CD14-positive monocyte (primary cell): Measurements from ENCODE around the gene DNAJB1. TPM values are rescaled to one million over a fixed set of nuclear protein-coding genes. Genes with fewer than 3 reads are reported as not detected.

Experiments
- DNase-seq, 3 donors: peaks; one replicate each; pipeline ENCODE4 v3.0.0-alpha.2; 2011 to 2022
- H2AFZ ChIP-seq: 2 replicates; pipeline ENCODE4 v1.6.0; 2012; ENCODE audit warnings: mild to moderate bottlenecking, low read depth, low read length, inconsistent platforms; ENCODE audit not compliant: insufficient read depth, poor library complexity, severe bottlenecking
- H3K27ac ChIP-seq, 2 donors: 1 replicate in 1 of 2; 2 replicates in 1 of 2; pipeline ENCODE4 v1.5.1; 2012 to 2013; ENCODE audit warnings: low read length in 2 of 2, control low read depth in 1 of 2, inconsistent platforms in 1 of 2, low read depth in 1 of 2, mild to moderate bottlenecking in 1 of 2
- H3K27me3 ChIP-seq, 2 donors: one replicate each; pipeline versions ENCODE4 v1.6.0 to v1.6.1; 2011 to 2013; ENCODE audit warnings: low read length in 2 of 2; ENCODE audit not compliant: control insufficient read depth in 2 of 2, insufficient read depth in 2 of 2
- H3K36me3 ChIP-seq, 2 donors: replicated peaks in 1 of 2; 1 replicate in 1 of 2; 2 replicates in 1 of 2; pipeline versions ENCODE4 v1.5.1 to v1.6.1; 2012 to 2013; ENCODE audit warnings: low read length in 2 of 2, control low read depth in 1 of 2, inconsistent platforms in 1 of 2, mild to moderate bottlenecking in 1 of 2; ENCODE audit not compliant: insufficient read depth in 2 of 2, control insufficient read depth in 1 of 2
- H3K4me1 ChIP-seq, 2 donors: 1 replicate in 1 of 2; 2 replicates in 1 of 2; pipeline versions ENCODE4 v1.5.1 to v1.6.1; 2012 to 2013; ENCODE audit warnings: low read length in 2 of 2, control low read depth in 1 of 2, inconsistent platforms in 1 of 2, mild to moderate bottlenecking in 1 of 2, moderate library complexity in 1 of 2; ENCODE audit not compliant: insufficient read depth in 2 of 2, control insufficient read depth in 1 of 2
- H3K4me2 ChIP-seq: replicated peaks from 2 replicates; pipeline ENCODE3; 2012; ENCODE audit warnings: low read length, moderate library complexity, mild to moderate bottlenecking; ENCODE audit not compliant: poor library complexity, severe bottlenecking; ENCODE audit errors: extremely low read depth
- H3K4me3 ChIP-seq, 3 experiments: fragments of 200-600 bp in 1 of 3; sonication (generic) in 1 of 3; replicated peaks in 1 of 3; 1 replicate in 2 of 3; 2 replicates in 1 of 3; pipeline ENCODE4 v1.5.1; 2011 to 2013; ENCODE audit warnings: low read length in 3 of 3, mild to moderate bottlenecking in 3 of 3, control low read depth in 2 of 3, low read depth in 2 of 3, inconsistent platforms in 1 of 3, moderate library complexity in 1 of 3
- H3K79me2 ChIP-seq: 2 replicates; pipeline ENCODE4 v1.6.0; 2012; ENCODE audit warnings: mild to moderate bottlenecking, control low read depth, inconsistent platforms, low read length, moderate library complexity; ENCODE audit not compliant: insufficient read depth
- H3K9ac ChIP-seq: 2 replicates; pipeline ENCODE4 v1.6.0; 2017; ENCODE audit warnings: low read length, mild to moderate bottlenecking; ENCODE audit not compliant: insufficient read depth, poor library complexity, severe bottlenecking
- H3K9me3 ChIP-seq, 2 donors: replicated peaks in 1 of 2; 1 replicate in 1 of 2; 2 replicates in 1 of 2; pipeline versions ENCODE4 v1.5.1 to v1.6.1; 2012 to 2013; ENCODE audit warnings: low read length in 2 of 2, control low read depth in 1 of 2; ENCODE audit not compliant: control insufficient read depth in 1 of 2, insufficient read depth in 1 of 2
- H4K20me1 ChIP-seq: 2 replicates; pipeline ENCODE4 v1.6.0; 2012; ENCODE audit warnings: mild to moderate bottlenecking, low read length, control low read depth, moderate library complexity; ENCODE audit not compliant: insufficient read depth
- H3K27ac Mint-ChIP-seq, 7 donors: one replicate each; pipeline ENCODE4 v1.8.0; 2020; ENCODE audit warnings: mild to moderate bottlenecking in 7 of 7, mixed read lengths in 7 of 7, moderate library complexity in 6 of 7, inconsistent platforms in 2 of 7
- H3K27me3 Mint-ChIP-seq, 3 donors: one replicate each; pipeline ENCODE4 v1.8.0; 2021 to 2022; ENCODE audit warnings: low read depth in 3 of 3, mild to moderate bottlenecking in 3 of 3, mixed read lengths in 3 of 3, moderate library complexity in 3 of 3, inconsistent platforms in 1 of 3
- H3K36me3 Mint-ChIP-seq, 2 donors: one replicate each; pipeline ENCODE4 v1.8.0; 2020; ENCODE audit warnings: mixed read lengths in 2 of 2, inconsistent platforms in 1 of 2, mild to moderate bottlenecking in 1 of 2
- H3K4me1 Mint-ChIP-seq: one replicate; pipeline ENCODE4 v1.8.0; 2020; ENCODE audit warnings: mild to moderate bottlenecking, mixed read lengths
- H3K4me3 Mint-ChIP-seq, 2 donors: one replicate each; pipeline ENCODE4 v1.8.0; 2020; ENCODE audit warnings: mild to moderate bottlenecking in 2 of 2, mixed read lengths in 2 of 2, moderate library complexity in 1 of 2
- H3K9me3 Mint-ChIP-seq, 7 donors: one replicate each; pipeline ENCODE4 v1.8.0; 2020 to 2022; ENCODE audit warnings: mixed read lengths in 7 of 7, mild to moderate bottlenecking in 6 of 7, moderate library complexity in 6 of 7, inconsistent platforms in 2 of 7
- WGBS: methylation state at CpG from one replicate; pipeline ENCODE4 v1.1.5; 2013; ENCODE audit warnings: missing lambda C conversion rate; ENCODE audit not compliant: insufficient coverage; 5-methylcytosine and 5-hydroxymethylcytosine counted together
- intact Hi-C, 2 donors: fragments of 100-400 bp; cut with micrococcal nuclease; formaldehyde crosslinking; loops; one replicate each; pipeline versions ENCODE4 v1.15.0 to v1.15.1; 2023
- polyA plus RNA-seq, 3 donors: library from polyadenylated mRNA; depleted of rRNA in 1 of 3; unstranded in 2 of 3; stranded (reverse) in 1 of 3; fragments of 300-500 nt in 2 of 3; fragments of >200 nt in 1 of 3; fragmentation: Illumina TruSeq in 2 of 3; gene quantifications; 1 replicate in 2 of 3; 2 replicates in 1 of 3; pipeline ENCODE4 v1.2.3, GENCODE V29; 2012 to 2021
- TF ChIP-seq, protein P1 (sequence below): fragments of 200-600 bp; IDR thresholded peaks from one replicate; pipeline ENCODE4 v1.8.0; 2022; ENCODE audit warnings: antibody characterized with exemption, mild to moderate bottlenecking

The DNAJB1 gene
- polyA plus RNA-seq, 3 donors: 59.3 to 107 (median 70.9) TPM

DNA sequence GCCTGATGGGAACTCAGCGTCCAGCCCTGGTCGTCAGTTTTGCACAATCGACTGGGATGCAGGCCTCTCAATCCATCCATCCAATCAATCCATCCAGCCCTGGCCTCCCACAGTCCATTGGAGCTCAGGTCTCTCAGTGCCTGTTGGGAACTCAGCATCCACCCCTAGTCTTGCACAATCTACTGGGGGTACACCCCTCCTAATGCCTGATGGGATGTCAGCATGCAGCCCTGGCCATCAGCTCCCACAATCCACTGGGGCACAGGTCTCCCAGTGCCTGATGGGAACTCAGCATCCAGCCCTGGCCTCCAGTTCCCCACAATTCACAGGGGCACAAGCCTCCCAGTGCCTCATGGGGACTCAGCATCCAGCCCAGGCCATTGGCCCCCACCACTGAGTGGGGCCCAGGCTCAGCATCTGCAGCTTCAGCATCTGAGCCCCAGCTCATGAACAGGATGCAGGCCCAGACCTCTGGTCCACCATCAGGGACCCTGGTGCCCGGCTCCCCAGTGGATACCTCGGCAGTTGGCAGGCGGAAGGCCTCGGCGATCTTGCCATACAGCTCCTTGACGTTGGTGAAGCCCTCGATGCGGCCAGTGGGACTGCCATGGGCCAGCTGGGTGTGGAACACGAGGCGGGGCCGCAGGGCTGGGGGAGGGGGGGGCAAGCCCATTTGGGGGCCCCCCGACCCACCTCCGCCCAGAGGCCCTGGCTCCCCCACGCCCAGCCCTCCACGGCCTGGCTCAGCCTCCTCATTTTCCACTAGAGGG is 35.8 kb downstream of the DNAJB1 start:
- peaks cover 0 to 5% of the 10 kb centered on the region in 2 donors for H3K27me3 ChIP-seq
- Mint-ChIP-seq H3K4me3 (no peak overlapping the region), H3K9me3 (no peaks in the 10 kb centered on the region), H3K36me3 (no peaks in the 10 kb centered on the region), H3K27me3 (peaks cover 2 to 18% (median 11%) of the 10 kb centered on the region in 3 donors), H3K27ac (no peak overlapping the region), H3K4me1 (peaks cover 5% of the 10 kb centered on the region)
- H3K4me3 ChIP-seq: no peak overlapping the region
- H3K36me3 ChIP-seq: no peaks in the 10 kb centered on the region
- no peaks in the 10 kb centered on the region for H3K9me3 ChIP-seq
- TF ChIP-seq, protein P1, sequence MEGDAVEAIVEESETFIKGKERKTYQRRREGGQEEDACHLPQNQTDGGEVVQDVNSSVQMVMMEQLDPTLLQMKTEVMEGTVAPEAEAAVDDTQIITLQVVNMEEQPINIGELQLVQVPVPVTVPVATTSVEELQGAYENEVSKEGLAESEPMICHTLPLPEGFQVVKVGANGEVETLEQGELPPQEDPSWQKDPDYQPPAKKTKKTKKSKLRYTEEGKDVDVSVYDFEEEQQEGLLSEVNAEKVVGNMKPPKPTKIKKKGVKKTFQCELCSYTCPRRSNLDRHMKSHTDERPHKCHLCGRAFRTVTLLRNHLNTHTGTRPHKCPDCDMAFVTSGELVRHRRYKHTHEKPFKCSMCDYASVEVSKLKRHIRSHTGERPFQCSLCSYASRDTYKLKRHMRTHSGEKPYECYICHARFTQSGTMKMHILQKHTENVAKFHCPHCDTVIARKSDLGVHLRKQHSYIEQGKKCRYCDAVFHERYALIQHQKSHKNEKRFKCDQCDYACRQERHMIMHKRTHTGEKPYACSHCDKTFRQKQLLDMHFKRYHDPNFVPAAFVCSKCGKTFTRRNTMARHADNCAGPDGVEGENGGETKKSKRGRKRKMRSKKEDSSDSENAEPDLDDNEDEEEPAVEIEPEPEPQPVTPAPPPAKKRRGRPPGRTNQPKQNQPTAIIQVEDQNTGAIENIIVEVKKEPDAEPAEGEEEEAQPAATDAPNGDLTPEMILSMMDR: no peak
- H3K4me2 ChIP-seq: no peak overlapping the region
- no peak overlapping the region for H3K27ac ChIP-seq
- no peak for DNase-seq
- no peaks in the 10 kb centered on the region for H4K20me1 ChIP-seq
- H2AFZ ChIP-seq: no peak overlapping the region
- H3K9ac ChIP-seq: no peak overlapping the region
- intact Hi-C loops: loop anchor here in 1 of 2 donors (10.0 kb wide), 1 partner anchor 608 kb away; the partner anchor contains the start of gene NANOS3
- 97% methylated on average over 15 of the region's 18 CpGs for WGBS
- no peaks in the 10 kb centered on the region for H3K79me2 ChIP-seq
- H3K4me1 ChIP-seq: peaks cover 12% of the 10 kb centered on the region in 2 donors

DNA sequence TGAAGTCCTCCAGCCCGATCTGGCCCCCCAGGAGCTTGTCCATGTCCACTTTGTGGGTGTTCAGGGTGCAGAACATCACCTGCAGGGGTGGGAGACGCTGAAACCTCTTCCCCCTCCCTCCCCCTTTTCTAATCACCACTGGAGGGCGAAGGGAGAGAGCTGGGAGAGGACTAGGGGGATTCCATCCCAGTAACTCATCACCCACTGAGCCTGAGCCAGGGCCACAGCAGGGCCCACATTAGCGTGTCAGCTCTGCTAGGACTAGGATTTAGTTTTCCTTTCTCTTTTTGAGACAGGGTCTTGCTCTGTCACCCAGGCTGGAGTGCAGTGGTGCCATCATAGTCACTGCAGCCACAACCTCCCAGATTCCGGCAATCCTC is 37.5 kb downstream of the DNAJB1 start:
- H3K36me3 Mint-ChIP-seq: no peaks in the 10 kb centered on the region
- Histone ChIP-seq H3K9ac (no peak overlapping the region), H3K4me2 (no peak overlapping the region), H3K4me3 (no peak overlapping the region), H3K36me3 (no peaks in the 10 kb centered on the region), H4K20me1 (no peaks in the 10 kb centered on the region), H3K4me1 (peaks cover 26 to 27% of the 10 kb centered on the region in 2 donors), H2AFZ (no peak overlapping the region), H3K27me3 (peaks cover 0 to 14% of the 10 kb centered on the region in 2 donors), H3K9me3 (no peaks in the 10 kb centered on the region), H3K27ac (no peak overlapping the region), H3K79me2 (no peaks in the 10 kb centered on the region)
- H3K27ac Mint-ChIP-seq: no peak overlapping the region
- H3K9me3 Mint-ChIP-seq: no peaks in the 10 kb centered on the region
- intact Hi-C loops: loop anchor here in 1 of 2 donors (10.0 kb wide), 1 partner anchor 606 kb away; the partner anchor contains the start of gene NANOS3
- H3K27me3 Mint-ChIP-seq: peaks cover 10 to 32% (median 17%) of the 10 kb centered on the region in 3 donors
- H3K4me1 Mint-ChIP-seq: peaks cover 14% of the 10 kb centered on the region
- WGBS: no CpG with 5 or more reads among the region's 5 CpGs
- no peak for DNase-seq
- H3K4me3 Mint-ChIP-seq: no peak overlapping the region
- TF ChIP-seq, protein P1: no peak
